Skeletal muscle cell (primary cell): Measurements from ENCODE around the gene ADAM8.
"Not testable (repeated sequence)": the region's sequence is repeated elsewhere in the genome, so short reads cannot be mapped to it uniquely, and the experiment has no call there.

Experiments used
- DNase-seq: peaks from one replicate; pipeline ENCODE4 v3.0.0-alpha.2; 2010; ENCODE audit warnings: low read depth
- H3K4me3 ChIP-seq: 2 replicates; pipeline ENCODE4 v1.5.1; 2011; ENCODE audit warnings: low read depth, mild to moderate bottlenecking, control low read depth, low read length, moderate library complexity

Gene ADAM8

DNA sequence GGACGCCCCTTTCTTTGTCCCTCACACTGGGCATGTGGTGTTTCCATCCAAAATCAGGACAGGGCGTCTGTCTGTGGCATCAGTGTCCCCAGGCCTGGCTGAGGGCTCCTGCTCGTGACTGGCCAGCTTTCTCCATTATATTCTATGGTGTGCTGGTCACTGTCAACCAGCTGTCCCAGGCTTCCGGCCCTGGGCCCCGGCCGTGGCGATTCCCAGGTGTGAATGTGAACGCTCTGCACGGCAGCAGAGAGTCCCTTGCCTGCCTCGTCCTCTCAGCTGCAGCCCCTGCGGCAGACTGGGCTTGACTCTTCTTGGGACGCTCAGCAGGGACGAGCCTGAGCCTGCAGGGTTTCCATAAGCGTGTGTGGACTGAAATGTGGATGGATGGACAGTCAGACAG lies 52.6 kb downstream of the ADAM8 start:
- no peak for DNase-seq
- H3K4me3 ChIP-seq = no peak overlapping the region

DNA sequence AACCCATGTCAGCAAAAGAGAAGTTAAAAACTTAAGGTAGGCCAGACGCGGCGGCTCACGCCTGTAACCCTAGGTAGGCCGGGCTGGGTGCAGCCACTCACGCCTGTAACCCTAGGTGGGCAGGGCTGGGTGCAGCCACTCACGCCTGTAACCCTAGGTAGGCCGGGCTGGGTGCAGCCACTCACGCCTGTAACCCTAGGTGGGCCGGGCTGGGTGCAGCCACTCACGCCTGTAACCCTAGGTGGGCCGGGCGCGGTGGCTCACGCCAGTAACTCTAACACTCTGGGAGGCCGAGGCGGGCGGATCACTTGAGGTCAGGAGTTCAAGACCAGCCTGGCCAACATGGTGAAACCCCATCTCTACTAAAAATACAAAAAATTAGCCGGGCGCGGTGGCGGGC lies 54.9 kb downstream of the ADAM8 start:
- not testable (repeated sequence) for H3K4me3 ChIP-seq, DNase-seq

DNA sequence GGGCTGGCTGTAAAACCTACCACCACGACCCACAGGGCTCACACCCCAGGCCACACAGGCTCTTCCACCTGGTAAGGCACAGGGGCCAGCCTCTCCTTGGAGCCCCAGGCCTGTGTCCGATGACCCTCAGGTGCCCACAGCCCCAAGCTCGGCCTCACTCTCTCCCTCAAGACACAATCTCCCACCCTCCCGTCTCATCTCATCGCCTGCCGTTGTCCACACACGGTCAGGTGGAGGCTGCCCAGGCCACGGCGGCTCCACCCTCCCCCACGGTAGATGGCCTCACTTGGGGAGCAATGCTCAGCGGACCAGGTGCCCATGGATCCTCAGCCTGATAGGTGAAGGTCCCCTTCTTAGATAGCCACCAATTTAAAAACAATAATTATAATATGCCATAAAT lies 55.3 kb downstream of the ADAM8 start:
- no peak for DNase-seq
- no peak overlapping the region for H3K4me3 ChIP-seq

DNA sequence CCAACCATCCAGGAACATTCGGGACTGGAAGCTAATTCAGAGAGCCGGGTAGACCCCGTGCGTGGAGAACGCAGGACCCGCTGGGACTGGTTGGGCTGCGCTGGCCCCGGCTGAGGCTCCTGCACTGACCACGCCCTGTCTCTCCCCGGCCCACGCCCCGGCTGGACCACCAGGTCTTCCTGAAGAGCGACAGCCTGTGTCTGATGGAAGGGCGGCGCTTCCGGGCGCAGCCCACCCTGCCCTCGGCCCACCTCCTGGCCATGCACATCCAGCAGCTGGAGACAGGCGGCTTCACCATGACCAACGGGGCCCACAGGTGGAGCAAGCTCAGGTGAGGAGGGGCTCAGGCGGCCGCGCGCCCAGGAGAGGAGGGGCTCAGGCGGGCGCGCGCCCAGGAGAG lies 56.9 kb downstream of the ADAM8 start:
- no peak overlapping the region for H3K4me3 ChIP-seq
- DNase-seq = no peak

DNA sequence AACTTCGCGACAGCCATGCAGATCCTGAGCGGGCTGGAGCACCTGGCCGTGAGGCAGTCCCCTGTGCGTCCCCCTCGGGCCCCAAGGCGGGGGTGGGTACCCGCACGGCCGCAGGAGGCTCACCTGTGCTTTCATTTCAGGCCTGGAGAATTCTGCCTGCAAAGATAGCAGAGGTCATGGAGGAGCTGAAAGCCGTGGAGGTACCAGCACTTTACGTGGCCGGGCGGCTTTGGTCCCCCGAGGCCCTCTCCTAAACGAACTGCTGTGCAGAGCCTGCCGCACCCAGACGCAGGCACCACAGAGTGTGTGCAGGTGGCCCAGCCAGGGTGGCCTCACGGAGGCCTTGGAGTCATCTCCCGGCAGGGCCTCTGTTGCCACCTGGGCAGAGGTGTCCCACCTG lies 57.8 kb downstream of the ADAM8 start:
- DNase-seq = no peak
- no peak overlapping the region for H3K4me3 ChIP-seq

DNA sequence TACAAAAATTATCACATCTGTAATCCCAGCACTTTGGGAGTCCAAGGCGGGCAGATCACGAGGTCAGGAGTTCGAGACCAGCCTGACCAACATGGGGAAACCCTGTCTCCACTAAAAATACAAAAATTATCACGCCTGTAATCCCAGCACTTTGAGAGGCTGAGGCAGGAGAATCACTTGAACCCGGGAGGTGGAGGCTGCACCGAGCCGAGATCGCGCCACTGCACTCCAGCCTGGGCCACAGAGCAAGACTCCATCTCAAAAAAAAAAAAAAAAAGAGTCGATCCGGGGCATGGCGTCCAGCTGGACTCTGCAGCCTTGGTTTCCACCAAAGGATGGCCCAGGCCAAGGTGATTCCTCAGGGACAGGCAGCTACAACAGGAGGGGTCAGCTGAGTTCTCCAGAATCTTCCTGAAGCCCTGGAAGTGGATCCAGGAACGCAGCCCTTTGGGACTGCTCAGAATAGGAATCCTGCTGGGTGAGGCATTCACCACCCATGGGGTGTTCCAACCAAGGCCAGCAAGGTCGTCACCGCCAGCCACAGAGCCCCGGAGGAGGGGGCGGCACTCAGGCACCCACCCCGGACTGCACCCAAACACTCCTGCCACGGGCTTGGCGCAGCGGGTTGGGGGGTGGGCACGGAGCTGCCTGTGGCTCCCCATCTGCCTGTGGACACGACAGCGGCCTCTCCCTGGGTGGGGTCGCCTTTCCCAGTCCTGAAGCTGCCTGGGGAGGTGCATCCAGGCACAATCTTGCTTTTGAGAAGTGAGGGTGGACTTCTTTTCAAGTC lies 58.7 kb downstream of the ADAM8 start:
- no peak overlapping the region for H3K4me3 ChIP-seq

DNA sequence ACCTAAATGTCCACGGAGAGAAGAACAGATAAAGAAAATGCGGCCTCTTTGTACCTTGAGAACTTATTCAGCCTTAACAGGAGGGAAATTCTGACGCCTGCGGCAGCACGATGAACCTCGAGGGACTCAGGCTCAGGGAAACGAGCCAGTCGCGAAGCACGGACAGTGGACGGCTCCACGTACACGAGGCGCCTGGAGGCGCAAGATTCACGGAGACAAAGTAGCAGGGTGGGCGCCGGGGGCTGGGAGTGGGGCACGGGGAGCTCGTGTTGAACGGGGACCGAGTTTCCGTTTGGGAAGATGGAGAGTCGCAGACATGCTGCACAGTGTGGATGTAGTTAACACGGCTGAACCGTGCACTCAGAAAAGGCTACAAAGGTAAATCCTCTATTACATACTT lies 59.9 kb downstream of the ADAM8 start:
- H3K4me3 ChIP-seq = no peak overlapping the region
- DNase-seq = no peak

More for the DNA sequence above, 58.7 kb downstream of the ADAM8 start:
- no peak for DNase-seq

DNA sequence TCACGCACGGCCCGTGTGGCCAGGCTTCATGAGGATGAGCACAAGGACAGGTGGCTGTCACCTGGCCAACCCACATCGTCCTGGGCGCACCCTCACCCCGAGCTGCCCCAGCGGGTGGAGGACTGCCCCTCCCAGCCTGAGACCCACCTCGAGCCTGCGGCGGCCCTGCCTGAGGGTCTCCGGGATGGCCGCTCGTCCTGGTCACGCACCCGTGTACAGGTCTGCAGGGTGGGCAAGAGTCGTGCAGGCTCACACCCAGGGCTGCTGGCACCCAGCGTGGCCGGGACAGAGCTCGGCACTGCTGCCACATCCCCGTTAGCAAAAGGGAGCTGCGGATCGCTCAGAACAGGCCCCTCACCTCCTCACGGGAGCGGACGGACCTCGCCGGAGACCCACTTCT lies 61.1 kb downstream of the ADAM8 start:
- DNase-seq = no peak
- no peak overlapping the region for H3K4me3 ChIP-seq

DNA sequence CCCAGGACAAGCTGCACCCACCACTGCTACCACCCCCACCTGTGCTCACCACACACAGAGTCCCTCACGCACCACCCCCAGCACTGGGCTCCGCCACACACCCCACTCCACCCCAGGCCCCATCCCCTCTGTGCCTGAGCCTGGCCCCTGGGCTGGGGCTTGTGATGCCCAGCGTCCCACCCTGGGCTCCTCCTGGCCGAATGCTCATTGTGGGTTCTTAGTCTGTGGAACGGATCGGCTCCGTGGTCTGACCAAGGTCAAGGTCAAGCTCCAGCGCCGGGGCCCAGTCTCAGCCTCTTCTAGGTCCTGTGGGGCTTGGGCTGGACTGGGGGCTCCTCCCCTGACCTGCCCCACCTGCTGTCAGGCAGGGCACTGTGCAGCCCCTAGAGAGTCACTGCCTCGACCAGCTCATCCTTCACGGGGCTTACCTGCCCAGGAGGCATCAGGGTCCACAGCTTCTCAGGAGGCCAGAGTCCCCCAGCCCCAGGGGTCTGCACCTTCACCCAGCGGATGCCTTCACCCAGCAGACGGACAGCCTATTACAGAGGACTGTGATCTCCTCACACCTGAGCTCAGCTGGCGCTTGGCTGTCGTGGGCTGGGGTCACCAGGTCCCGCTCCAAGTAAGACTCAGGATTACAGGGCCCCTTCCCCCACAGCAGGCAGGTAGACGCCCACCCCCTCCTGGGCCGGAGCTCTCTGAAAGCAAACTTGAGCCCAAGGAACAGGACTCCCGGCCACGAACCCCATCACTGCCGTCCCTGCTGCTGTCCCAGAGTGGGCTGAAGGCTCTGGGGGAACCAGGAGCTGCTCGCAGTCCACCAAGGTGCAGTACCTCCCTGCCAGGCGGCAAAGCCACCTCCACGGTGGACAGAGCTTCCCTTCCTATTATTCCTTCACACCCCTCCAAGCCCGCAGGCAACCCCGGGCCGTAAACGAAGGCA lies 61.9 kb downstream of the ADAM8 start:
- H3K4me3 ChIP-seq = no peak overlapping the region
- DNase-seq = no peak

DNA sequence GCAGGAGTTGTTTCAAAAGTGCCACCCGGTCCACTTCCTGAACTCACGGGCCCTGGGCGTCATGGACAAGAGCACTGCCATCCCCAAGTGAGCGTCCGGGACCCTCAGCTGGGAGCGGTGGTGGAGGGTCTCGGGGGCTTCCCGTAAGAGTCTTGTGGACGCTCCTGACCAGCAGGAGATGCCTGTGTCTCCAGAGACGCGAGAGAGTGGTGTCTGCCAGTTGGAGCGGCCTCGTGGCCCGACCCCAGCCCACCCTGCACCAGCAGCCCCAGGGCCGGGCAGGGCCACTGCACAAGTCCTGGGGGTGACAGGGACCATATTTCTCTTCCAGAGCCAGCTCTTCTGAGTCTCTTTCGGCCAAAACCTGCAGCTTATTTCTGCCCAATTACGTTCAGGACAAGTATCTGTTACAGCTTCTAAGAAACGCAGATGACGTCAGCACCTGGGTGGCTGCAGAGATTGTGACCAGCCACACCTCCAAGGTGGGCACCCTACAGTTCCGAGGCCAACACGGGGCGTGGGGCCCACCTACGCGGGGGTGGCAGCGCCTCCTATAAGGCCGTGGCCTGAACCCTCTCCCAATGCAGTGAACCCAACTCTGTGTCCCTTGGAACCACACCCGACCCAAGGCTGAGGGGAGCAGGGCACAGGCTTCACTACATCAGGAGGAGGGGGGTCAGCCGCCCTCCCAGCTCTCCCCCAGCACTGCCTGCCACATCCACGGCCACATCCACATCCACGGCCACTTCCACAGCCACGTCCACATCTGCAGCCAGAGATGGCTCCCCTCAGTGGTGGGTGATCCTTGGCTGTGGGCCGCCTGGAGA lies 62.8 kb downstream of the ADAM8 start:
- no peak overlapping the region for H3K4me3 ChIP-seq
- DNase-seq = no peak

DNA sequence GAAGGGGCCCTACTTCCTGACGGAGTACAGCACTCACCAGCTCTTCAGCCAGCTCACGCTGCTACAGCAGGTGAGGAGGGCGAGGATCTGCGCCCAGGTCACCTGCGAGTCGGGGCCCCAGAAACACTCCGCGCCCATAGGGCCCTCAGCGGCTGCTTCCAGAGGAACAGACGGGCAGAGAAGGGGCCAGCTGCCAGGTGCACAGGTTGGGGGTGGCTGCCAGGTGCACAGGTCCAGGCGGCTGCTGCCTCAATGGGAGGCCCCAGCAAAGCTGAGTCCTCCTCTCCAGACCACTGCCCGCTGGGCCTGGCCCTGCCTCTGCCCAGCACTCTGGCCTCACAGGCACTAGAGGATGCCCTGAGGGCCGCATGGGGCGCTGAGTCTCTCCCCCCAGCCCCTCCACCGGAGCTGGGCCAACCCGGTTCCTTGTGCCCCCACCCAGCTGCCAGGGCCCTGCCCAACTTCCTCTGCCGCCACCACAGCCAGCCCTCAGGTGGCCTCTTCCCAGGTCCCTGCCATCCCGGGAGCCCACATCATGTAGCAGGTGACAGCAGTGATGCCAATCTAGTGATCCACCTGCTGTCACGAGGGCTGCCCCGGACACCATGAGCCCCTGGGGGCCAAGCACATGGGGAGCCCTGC lies 63.7 kb downstream of the ADAM8 start:
- no peak overlapping the region for H3K4me3 ChIP-seq
- DNase-seq = no peak
